SH-SY5Y (cell line): ENCODE data around the gene KLK11.

Source experiments
- GATA2 ChIP-seq: IDR thresholded peaks from 2 replicates; pipeline ENCODE4 v1.6.1; 2011; ENCODE audit warnings: mild to moderate bottlenecking, low read depth, low read length
- GATA3 ChIP-seq: IDR thresholded peaks from 2 replicates; pipeline ENCODE4 v1.6.1; 2011; ENCODE audit warnings: low read depth, mild to moderate bottlenecking, low read length, moderate library complexity

- TF ChIP-seq GATA2 (no peak), GATA3 (no peak)
Observed at GRCh38 chr19:51060336-51060735, 33.9 kb upstream of the KLK11 start.
